Measurements from ENCODE around the gene CBLB.
A peak's percentile ranks its signal among the peaks of the same experiment; 100 is the strongest.

Gene CBLB

GRCh38 chr3:105868742-105869530 lies at the start of gene CBLB:
CBLB (minus strand) TSS chr3:105869012; CDS start chr3:105867577, 1,435 bp downstream.
- DNase-seq (ENCODE audit: low read depth): peak; percentile 95

- no peak for DNase-seq (ENCODE audit: low read depth)
These were observed 48.0 kb upstream of the CBLB start for GRCh38 chr3:105916767-105917166.

- DNase-seq (ENCODE audit: low read depth): no peak
These were observed 46.7 kb upstream of the CBLB start for GRCh38 chr3:105915524-105915923.

DNA sequence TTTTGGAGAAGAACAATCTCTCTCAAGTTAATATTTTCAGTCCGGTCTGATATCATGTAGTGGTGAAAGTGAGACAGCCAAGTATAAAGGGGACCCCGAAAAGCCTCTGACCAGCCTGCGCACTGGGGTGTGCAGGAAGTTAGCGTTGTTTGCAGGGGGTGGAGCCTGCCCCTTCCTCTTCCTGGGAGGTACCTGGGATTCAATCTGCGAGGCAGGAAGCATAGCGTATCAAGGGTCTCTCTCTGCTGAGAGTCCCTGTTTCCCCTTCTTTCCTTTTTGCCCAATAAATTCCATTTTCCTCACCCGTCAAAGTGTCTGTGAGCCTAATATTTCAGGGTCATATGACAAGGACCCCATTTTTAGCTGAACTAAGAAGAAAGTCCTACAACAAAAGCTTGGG lies 44.8 kb upstream of the CBLB start:
- DNase-seq (ENCODE audit: low read depth): no peak

DNA sequence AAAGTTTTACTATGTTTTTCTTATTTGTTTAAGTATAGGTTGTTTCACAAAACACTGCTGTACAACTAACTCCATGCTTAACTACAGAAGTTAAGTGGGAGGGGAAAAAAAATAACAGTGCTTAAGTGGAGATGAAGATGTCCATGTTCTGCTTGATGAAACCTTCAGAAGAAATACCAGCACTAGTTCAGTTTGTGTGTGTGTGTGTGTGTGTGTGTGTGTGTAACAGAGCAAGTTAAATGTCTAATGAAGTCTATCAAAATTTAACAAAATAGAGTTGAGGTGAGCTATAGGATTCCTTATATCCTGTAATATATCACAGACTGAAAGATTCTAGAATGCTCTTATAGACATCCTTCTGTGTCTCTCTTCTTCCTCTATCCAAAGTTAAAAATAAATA lies 44.1 kb upstream of the CBLB start:
- DNase-seq (ENCODE audit: low read depth): no peak

DNA sequence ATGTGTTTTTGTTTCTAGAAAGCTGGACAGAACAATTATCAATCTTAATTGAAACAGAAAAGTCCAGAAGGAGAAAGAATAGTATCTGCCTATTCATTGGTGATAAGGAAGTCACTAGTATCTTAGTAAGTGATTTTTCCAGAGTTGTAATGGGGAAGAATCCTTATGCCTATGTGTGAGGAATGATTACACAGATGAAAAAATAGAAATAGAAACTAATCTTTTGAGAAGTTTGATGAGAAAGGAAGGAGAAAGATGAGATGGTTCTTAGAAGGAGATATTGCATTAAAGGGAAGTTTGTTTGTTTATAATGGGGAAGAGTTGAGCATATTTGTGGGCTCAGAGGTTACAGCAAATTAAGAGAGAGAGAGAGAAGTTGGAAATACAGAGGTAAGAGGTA lies 42.7 kb upstream of the CBLB start:
- DNase-seq (ENCODE audit: low read depth): no peak

DNA sequence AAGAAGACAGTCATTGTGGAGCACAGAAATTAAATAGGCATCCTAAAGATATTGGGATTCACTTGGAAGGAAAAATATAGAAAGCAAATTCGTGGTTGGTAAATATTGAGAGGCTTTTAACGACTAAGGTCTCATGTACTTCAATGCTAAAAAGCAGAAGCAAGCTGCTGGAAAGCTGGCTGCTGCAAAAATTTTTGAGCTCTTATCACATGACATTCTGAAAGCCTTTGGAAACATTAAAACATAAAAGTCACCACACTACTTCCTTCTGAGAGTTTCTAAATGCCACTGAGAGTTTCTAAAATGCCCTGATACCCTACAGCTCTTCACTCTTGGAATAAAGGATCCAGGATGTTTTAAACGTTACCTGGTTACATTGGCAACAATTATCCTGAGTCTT lies 39.0 kb upstream of the CBLB start:
- DNase-seq (ENCODE audit: low read depth): no peak

DNA sequence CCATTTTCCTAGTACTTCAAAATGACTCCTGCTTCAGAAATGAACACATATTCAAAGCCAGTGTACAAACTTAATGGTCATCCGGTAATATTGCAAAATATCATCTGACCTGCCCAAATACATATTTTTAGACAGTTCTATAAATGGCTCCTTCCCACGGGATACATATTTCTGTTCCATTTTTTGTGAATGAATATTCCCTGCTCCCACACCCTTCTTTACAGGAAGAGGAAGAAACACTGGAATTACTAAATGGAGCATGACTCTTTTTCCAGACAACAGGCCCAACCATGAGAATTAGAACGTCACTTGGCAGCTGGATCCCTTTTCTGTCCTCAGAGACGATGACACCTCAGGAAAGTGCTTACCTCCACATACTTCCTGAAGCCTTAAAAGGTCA lies 38.0 kb upstream of the CBLB start:
- DNase-seq (ENCODE audit: low read depth): peak; percentile 69

- no peak for DNase-seq (ENCODE audit: low read depth)
These were observed 37.5 kb upstream of the CBLB start for GRCh38 chr3:105906345-105906744.

GRCh38 chr3:105905328-105905727 lies 36.5 kb upstream of the CBLB start:
- DNase-seq (ENCODE audit: low read depth): no peak

DNA sequence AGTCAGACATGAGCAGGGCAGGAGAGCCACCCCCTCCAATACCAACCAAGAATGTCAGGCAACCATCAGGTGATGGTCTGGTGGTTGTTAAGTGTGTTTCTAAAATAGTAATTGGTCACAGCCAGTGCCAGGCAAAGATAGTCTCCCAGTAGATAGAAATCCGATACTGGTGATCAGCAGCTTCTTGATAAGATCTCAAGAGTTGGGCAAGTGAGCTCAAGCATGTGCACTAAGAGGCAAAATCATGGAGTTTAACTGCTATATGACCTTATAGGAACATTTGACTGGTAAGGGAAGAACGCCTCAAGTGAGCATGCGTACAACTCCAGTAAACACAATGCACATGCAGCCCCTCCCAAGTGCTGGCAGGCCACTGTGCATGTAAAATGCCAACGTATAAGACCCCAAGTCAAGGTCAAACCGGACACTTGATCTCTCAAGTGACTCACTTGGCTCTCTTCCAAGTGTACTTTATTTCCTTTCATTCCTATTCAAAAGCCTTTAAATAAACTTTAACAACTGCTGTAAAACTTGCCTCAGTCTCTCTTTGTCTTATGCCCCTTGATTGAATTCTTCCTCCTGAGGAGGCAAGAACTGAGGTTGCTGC lies 36.0 kb upstream of the CBLB start:
- no peak for DNase-seq (ENCODE audit: low read depth)

- no peak for DNase-seq (ENCODE audit: low read depth)
These were observed 35.4 kb upstream of the CBLB start for GRCh38 chr3:105904251-105904650.

- no peak for DNase-seq (ENCODE audit: low read depth)
These were observed 30.7 kb upstream of the CBLB start for GRCh38 chr3:105899516-105899915.

- no peak for DNase-seq (ENCODE audit: low read depth)
These were observed 22.3 kb upstream of the CBLB start for GRCh38 chr3:105891101-105891500.

DNA sequence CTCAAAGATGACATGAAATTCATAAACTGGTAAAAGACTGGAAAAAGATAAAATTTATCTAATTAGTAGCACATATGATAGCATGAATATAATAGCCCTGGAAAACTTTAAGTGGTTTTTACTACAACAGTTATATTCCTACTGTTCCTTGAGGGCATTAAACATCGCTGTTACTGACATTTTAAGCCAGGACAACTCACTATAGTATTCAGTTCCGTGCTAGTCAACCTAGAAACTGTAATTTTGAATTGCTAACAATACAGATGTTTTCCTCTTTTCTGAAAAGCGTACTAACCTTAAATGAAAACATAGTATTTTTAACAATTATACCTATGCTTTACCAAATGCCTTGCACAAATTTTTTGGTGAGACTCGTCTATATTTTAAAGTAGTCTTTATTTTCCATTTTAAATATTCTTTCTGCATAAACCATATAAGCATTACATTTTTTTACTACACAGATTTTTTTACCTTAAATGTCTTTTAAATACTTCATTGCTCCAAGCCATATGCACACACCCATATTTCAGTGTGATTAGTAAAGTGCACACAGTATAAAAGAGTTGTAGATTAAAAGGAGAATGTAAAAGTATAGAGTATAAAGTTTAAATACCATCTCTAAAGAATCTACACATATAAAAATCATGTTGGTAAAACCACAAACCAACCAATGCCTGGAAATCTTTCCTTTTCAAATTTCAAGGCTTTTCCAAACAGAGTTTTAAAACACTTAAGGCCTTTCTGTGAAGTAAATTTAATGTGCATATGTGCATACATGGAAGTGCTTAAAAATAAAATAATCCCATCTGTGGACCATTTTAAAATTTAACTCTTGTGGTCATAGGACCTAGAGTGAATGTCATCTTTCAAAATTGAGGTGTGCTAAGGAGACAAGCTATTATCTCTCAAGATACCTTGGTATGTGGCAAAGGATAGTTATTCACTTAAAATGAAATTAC lies 20.1 kb upstream of the CBLB start:
- DNase-seq (ENCODE audit: low read depth): no peak

GRCh38 chr3:105885256-105885655 lies 16.4 kb upstream of the CBLB start:
- DNase-seq (ENCODE audit: low read depth): no peak

GRCh38 chr3:105883798-105884377 lies 15.1 kb upstream of the CBLB start:
- DNase-seq (ENCODE audit: low read depth): no peak

GRCh38 chr3:105880681-105881290 lies 12.0 kb upstream of the CBLB start:
- DNase-seq (ENCODE audit: low read depth): no peak

DNA sequence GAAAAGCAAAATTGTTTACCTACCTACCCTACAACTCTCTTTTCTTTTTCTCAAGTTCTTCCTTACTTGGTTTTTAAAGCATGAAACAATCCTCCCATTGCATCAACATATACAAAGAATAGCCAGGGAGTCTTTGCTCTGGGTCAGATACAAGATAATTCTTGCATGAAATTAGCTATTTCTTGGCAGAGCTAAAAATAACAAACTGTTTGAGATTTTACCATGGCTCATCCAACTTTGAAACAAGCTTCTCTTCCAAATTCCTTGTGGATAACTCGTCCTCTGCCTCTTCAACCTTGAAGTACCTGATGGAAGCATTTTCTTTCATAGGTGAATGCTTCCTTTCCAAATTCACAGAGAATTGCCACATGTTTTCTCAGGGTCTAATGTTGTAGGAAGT lies 9.2 kb upstream of the CBLB start:
- no peak for DNase-seq (ENCODE audit: low read depth)

- no peak for DNase-seq (ENCODE audit: low read depth)
These were observed 8.6 kb upstream of the CBLB start for GRCh38 chr3:105877336-105877910.

DNA sequence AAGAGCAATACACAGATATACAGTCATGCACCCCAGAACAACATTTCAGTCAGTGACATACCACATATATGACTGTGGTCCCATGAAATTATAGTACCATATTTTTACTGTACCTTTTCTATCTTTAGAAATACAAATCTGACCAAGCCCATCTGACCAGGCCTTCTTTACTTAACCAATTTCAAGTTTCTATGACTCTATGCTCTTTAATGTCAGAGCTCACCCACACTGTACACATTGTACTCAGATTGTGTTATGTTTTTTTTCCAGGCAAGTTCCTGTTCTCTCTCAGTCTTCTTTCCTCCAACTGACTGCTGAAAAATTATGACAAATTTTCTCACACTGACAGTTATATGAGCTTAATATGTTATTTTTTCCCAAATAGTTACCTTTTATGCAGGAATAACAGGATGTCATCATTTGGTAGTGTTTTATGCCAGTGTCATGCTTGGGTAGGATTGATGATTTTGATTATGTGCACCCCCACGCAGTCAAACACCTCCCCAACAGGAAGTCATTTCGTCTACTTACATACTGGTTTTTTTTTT lies 8.0 kb upstream of the CBLB start:
- DNase-seq (ENCODE audit: low read depth): no peak

Measured in GM04504 (cell line).